Dermis blood vessel endothelial cell (primary cell): ENCODE results near the gene RHOBTB1. TPM values are rescaled to one million over a fixed set of nuclear protein-coding genes. Genes with fewer than 3 reads are reported as not detected.
"Not testable (repeated sequence)": the region's sequence is repeated elsewhere in the genome, so short reads cannot be mapped to it uniquely, and the experiment has no call there.

ENCODE experiments used
- DNase-seq: peaks from one replicate; pipeline ENCODE4 v3.0.0; 2010
- total RNA-seq: library from RNA; depleted of rRNA; stranded (reverse); fragments of >200 nt; gene quantifications from 2 replicates; pipeline ENCODE4 v1.2.3, GENCODE V29; 2014

Gene RHOBTB1
- total RNA-seq, 1 donor from 2014 or later = 45.6 TPM

DNA sequence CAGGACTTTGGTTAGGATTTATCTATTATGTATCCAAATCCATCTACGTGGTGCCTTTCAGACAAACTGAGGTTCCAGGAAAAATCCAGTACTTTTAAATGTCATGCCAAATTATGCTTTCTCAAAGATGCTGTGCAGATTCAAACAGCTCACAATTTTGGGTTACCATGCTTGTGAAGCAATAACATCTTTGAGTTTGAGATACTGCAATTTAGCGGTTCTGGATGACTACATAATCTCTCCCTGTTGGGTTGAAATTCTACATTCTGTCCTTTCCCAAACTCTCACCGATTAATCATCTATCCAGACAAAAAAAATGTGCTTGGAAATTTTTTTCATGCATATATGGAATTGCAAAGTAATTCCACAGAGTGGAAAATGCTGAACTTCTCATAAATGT is 3.5 kb downstream of the RHOBTB1 start:
- DNase-seq = no peak

DNA sequence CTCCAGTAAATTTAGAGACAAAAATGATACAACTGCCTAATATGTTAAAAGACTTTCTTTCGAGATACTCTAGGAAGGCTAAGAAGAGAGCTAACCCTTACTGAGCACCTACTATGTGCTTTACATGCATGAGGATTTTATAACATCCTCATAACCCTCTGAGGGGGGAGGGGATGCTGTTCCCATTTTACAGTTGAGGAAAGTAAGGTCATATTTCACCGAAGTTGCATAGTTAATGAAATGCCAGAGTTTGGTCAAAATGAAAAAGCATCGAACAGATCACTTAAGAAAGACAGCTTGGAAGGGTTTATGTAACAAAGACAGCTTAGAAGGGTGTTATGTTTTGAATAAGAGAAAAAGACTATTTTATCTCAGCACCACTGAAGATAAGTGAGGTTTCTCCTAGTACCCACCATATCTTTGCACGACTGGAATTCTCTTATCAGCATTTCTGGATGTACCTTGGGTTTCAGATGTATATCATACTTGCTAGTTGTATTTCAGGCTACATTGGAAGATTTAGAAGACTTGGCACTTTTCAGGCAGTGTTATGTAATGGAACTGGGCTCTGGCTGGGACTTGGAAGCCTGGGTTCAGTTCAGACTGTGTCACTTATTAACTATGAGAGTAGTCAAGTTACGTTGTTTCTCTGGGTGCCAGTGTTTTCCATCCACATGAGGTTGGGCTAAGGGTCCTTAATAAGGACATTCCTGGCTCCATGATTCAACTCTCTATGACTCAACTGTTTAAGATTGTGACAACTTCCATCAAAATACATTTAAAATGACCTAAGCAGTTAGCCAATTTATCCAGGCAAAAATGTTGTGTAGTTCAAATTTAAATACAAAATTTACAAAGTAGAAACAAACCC is 6.0 kb downstream of the RHOBTB1 start:
- no peak for DNase-seq

DNA sequence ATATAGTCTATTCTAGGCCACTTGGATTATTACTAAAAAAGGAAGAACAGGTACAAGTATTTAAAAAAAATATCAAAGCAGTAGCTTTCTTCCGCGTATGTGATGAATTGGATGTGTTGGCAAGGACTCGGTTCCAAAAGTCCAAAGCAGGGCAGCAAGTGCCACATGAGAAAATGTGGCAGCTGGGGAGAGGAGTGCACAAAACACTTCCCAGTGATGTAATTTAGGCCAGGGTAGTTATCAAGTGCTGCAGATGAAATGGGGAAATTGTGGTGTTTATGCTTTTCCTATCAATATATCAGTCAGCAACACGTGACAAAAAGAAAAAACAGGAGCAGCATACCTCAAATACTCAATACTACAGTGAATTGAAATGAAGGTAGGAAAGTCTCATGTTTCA is 7.0 kb downstream of the RHOBTB1 start:
- no peak for DNase-seq

DNA sequence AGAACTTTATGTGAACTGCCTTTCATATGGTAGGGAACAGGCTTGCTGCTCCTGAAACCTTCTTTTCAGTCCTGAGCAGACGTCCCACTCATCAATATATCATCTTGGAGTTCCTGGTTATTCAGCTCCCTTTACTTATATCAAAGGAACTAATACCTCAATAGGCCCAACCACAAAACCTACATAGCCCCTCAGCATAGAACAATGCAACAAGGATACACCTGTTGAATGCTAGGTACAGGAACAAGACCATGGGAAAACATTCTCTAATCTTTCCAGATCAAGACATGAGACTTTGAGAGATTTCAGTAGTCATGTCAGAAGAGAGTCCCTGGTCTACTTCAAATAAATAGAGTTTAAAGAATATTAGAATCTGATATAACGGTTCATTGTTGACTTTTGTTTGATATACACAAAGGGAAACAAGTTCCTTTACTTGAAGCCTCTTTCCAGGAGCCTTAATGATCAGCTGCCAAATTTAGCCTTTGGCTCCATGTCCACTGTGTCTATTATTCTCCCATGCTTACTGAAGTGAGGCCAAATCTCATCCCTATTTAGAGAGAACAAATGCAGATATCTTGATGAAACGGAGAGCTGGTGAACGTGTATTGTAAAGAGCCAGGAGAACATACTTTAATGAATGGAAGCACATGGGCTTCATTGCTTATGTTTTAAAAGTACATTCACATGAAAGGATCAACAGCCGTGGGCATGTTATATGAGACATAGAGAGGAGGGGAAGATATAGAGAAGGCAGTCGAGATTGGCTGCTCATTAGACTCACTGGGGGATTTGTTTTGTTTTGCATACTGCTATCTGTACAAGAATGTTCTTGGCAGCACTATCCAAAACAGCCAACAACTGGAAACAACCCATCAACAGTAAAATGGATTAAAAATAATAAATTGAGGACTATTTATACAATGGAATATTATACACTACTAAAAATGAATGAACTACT is 9.5 kb downstream of the RHOBTB1 start:
- no peak for DNase-seq

DNA sequence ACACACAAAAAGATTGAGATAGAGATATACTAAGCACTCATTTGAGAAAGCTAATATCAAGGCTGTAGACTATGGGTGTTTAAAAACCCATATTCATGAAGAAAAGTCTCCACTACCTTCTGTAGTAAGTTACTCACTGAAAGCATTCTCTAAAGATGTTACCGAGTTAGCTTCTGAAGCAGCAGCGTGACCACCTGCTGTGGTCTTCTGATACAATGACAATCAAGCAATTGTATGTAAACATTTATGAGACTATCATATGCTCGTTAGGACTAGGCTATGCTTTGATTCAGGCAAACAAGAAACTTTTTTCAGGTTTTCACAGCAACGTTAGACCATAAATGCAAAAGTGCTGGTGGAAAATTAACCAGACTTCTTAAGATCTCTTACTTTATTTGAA is 11.2 kb downstream of the RHOBTB1 start:
- no peak for DNase-seq

DNA sequence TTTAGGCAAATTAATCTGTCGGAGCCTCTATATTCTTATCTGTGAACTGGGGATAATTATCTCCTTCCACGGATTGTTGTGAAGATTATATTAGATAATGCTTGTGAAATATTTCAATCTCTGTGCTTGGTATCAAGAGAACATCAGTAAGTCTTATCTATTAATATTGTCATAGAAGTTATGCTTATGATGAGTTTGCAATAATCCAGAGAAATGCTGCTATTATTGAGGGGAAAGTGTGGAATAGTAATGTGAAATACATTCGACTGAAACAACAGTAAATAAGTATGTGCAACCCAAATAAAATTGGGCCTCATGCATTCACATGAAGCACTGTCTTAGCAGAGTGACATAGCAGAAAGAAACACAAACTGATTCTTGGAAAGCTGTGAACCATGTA is 13.7 kb downstream of the RHOBTB1 start:
- no peak for DNase-seq

DNA sequence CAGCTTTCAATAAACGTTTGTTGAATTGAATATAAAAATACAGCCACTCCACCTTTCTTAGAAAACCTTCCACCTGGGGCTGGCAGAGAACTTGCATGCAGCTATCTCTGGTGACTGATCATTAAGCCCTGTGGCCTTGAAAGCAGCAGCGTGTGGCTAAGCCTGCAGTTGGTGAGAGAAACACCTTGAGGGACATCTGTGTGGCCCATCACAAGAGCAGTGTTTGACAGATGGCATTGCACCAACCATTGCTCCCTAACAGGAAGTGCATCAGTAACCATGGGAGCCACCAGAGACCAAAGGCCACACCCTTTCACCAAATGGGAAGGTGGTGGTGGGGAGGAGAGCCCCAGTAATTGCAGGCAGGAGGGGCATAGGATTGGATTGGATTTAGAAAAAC is 22.4 kb downstream of the RHOBTB1 start:
- no peak for DNase-seq

DNA sequence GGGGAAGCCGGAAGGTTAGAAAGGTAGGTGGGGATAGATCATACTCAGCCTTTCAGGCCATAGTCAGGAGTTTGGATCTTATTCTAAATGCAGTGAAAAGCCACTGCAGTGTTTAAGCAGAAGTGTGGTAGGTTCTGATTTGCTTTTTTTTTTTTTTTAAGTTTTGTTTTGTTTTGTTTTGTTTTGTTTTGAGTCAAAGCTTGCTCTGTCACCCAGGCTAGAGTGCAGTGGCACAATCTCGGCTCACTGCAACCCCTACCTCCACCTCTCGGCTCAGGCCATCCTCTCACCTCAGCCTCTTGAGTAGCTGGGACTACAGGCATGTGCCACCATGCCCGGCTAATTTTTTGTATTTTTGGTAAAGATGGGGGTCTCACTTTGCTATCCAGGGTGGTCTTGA is 23.5 kb downstream of the RHOBTB1 start:
- no peak for DNase-seq

DNA sequence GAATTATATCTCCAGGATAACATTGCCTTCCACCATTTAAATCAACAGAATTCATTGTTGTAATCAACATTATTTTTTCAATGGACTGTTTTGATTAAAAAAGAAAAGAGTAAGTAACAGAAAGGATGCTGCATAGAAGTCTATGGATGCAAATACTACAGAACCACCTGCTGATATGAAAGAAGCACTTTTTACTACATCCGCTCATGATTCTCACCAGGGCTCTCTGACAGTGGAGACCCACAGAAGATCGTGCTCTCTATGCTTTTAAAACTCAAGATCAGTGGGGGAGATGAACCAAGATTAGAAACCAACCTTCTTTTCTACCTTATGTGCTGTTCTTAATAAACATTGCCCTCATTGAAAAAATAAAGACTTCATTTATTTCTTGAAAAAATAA is 24.4 kb downstream of the RHOBTB1 start:
- DNase-seq = no peak

DNA sequence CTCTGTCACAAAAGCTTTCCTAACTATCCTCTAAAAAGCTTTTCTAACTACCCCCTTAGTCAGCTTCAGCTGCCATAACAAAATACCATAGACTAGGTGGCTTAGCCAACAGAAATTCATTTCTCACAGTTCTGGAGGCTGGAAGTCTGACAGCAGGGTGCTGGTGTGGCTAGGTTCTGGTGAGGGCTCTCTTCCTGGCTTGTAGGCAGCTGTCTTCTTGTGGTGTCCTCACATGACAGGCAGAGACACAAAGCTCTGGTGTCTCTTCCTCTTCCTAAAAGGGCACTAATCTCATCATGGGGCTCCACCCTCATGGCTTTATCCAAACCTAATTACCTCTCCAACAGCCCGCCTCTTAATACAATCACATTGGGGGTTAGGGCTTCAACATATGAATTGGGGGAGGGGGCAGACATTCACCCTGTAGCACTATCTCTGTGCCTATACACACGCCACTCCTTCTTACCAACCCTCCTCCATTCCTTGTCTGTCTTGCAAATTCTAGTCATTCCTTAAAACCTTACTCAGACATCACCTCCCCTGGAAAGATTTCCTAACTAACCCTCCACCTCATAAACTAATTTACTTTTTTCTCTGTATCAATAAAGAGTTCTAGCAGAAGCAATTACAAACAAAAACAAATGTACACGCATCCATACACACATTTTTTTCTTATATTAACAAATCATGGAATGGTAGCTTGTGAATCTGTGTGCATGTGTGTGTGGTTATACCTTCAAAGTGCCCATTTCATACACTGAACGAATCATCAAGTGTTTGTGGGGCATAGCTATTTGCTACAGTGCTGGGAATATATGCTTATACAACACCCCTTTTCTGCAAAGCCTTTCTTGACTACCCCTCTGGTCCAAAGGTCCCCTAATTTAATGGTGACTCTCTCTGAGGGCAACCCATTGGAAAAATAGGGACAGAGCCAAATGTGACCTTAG is 26.4 kb downstream of the RHOBTB1 start:
- DNase-seq = no peak

DNA sequence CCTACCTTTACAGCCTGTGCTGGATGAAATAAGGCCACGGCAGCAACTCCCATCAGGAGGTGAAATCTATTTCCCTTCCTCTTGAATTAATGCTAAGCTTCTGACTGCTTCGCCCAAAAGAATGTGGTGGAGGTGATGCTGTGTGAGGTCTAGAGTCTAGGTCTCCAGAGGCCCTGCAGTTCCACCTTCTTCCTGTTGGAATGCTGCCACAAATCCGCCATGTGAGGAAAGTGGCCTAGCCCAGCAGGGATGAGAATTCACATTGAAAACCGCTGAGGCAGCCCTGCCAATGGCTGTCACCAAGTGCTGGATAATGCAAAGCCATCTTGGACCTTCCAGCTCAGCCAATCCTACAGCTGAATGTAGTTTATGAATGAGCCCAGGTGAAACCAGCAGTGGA is 28.0 kb downstream of the RHOBTB1 start:
- DNase-seq = no peak

DNA sequence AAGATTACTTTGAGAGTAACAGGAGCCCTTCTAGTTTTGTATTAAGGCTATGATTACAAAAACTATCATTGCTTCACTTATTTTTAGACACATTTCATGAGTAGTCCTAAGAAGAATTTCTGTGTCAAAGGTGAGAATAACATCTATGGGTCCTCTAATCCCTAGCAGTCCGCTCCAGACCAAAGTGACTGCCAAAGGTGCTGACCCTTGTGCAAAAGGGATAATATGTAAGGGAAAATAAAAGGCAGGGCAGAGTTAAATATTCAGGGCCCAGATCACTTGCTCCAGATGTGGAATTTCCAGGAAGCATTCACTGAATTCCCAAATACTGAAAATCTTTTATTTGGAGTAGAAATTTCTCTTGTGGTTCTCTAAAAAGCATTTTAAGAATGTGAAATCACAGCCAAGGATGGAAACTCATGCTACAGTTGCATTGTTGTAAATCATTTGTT is 29.3 kb downstream of the RHOBTB1 start:
- peak; percentile 13 for DNase-seq

DNA sequence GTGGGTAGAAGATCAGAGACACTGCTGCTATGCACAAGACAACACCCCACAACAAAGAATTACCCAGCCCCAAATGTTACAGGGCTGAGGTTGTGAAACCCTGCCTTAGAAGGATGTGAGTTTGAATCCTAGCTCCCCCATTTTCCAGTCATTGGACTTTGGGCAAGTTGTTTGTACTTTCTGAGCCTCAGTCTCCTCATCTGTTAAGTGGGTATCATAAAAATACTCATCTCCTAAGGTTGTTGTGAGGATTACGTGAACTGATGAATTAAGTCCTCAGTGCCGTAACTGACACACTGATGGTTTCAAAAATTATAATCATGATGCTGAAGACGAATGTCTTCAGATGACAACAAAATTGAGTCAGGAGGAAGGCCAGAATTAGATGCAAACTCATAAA is 30.3 kb downstream of the RHOBTB1 start:
- DNase-seq = no peak

DNA sequence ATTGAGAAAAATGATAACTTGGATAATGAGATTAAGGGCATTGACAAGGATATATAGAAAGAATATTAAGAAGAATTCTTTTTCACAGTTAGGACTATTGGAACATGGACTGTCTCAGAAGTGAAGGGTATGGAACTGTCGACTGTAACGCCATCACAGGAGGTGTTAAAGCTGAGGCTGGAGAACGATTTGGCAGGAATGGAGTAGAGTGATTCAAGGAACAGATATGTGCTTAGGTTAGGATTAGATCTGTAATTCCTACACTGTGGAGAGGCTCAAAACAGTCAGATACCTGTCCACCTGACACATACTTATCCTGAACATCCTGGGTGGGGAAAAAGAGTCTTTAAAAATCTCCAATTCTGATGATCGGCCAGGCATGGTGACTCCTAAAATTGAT is 30.9 kb downstream of the RHOBTB1 start:
- DNase-seq = no peak

DNA sequence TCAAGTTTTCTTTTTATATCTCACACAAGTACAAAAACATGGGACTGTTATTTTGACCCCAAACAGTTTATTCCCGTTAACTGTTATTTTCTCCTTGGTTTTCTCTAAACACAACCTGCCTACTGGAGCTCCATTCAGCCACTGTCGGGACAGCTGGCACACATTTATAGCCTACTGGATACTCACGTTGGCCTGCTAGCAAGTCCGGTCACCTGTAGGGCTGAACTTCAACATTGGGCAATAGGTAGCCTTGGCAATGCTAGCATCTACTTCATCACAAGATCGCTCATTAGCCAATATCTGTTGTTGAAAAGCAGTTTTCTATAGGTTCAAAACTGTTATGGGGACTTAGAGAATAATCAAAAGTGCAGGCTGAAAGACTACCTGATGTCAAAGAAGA is 32.3 kb downstream of the RHOBTB1 start:
- DNase-seq = no peak

DNA sequence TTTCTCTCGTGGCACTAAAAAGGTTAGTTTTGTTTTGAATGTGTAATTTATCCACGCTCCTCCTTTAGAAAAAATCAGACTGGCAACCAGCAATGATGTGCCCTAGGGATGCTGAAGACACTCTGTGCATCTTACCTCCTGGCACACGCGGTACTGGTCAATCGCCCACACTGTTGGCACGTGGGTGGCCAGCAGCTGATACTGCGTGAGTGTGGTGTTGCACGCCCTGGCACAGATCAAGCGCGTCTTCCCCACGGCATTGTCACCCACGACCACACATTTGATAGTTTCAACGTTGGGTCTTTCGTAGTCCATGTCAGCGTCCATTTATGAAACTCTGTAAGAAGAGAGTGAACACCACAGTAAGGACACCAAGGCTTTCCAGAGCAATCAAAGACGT is 32.8 kb downstream of the RHOBTB1 start:
- no peak for DNase-seq

DNA sequence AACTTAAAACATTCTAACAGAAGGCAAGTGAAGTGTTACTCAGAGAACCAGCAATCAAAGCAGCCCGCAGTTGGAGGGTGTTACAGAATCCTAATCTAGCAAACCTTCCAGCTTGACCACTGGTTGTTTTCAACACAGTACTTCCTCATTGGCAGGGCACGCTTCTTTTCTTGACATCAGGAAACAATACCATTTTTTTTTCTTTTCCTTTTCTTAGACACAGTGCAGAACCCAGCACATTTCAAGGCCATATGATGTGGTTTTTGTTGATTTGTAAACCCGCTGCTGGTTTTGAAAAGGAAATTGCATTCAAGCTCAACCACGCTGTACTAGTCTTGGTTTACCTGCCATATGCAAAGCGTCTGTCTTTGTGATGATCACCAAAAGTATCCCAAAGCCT is 33.4 kb downstream of the RHOBTB1 start:
- DNase-seq = peak; percentile 61

DNA sequence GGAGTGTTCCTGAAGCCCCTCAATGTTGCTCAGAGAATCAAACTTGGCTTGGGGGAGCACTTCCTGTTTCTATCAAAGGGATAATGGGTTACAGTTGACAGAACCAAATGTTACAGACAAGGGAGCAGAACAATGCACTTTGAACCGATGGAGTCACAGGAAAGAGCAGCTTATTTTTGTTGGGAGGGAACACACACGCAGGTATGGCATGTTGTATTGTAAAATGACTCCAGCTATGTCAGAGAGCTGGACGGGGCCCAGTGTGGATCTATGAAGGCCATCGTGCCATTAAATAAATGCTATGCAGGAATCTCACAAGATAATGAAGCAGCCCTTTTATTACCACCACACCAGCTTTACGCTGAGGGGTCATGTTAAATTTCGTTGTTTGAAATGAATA is 35.1 kb downstream of the RHOBTB1 start:
- no peak for DNase-seq

DNA sequence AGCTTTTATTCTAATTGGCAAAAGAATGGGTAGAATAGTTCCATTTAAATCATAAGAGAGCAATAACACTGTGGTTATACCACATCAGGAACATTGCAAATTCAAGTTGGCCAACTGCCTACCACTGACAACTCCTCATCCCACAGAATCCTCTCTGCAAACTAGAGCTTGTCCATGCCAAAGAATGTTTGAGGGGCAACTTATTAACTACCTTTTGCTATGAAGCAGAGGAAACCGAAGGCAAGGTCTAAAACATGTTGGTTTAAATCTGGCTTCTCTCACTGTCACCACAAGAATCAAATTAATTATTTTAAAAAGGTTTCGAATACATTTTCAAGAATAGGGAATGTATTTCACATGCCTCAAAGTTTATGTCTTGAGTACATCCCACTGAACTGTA is 36.0 kb downstream of the RHOBTB1 start:
- no peak for DNase-seq

DNA sequence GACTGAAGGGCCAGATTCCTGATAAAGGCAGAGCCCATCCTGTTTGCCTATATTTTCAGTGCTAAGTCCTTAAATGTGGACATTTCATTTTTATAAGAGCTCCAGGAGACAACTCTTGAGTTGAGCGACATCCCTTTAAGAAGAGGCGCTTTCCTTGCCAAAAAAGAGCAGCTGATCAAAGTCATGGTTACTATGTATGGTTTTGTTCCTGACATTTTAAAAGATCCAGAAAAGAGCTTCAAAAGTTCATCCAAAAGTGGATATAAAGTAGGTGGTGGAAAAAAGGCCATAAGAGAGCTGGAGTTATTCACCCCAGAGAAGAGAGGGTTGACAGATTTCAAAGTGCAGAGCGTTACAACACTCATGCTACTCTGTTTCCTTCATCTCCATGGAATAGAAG is 36.7 kb downstream of the RHOBTB1 start:
- DNase-seq = no peak

DNA sequence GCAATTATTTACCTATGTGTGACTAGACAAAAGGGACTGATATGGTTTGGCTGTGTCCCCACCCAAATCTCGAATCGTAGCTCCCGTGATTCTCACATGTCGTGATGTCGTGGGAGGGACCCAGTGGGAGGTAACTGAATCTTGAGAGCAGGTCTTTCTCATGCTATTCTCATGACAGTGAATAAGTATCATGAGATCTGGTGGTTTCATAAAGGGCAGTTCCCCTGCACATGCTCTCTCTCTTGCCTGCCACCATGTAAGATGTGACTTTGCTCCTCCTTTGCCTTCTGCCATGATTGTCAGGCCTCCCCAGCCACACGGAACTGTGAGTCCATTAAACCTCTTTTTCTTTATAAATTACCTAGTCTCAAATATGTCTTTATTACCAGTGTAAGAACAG is 37.2 kb downstream of the RHOBTB1 start:
- not testable (repeated sequence) for DNase-seq

DNA sequence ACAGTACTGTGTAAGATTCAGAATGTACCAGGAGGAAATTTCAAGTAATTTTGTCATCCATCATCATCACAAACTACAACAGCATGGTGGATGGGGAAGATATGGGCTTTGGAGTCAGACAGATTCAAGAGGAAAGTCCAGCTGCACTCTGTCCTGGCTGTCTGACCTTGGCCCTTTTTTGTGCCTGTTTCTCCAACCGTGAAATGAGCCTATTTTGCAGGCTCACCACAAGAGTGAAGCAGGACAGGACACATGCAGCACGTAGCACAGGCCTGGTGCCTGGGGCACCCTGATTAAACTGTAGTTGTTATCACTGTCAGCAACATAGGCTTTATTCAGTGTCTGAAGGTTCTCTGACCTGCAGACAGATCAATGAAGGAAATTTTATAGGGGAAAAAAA is 37.6 kb downstream of the RHOBTB1 start:
- DNase-seq = no peak

DNA sequence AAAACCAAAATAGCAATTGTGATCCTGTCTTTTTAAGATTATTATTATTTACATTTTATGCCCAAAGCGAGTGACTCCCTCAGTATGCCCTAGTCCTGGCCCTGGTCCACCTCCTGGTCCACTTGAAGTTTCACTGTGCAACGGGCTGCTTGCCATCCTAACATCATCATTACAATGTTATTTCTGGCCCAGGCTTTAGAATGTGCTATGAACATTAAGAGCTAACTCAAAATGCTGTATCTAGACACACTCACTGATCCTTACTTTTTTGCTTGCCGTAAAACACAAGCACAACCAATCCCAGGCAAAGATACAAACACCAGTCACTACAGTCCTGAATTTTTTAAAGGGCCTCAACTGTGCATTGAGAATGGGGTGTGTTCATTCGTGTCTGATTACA is 38.4 kb downstream of the RHOBTB1 start:
- peak; percentile 5 for DNase-seq
